IMR-90 (cell line): ENCODE data around the gene ZNF76. TPM values are rescaled to one million over a fixed set of nuclear protein-coding genes. Genes with fewer than 3 reads are reported as not detected.
A peak's percentile ranks its signal among the peaks of the same experiment; 100 is the strongest.

ENCODE experiments used
- ATAC-seq: fragments of 200-7000 bp; cut with Tn5 transposase; 2 replicates; pipeline ENCODE4 v1.9.1; 2020; ENCODE audit warnings: low read depth, mild to moderate bottlenecking, moderate library complexity
- BruUV-seq: library from RNA; stranded (reverse); fragments of 400-500 nt; replicated peaks from 2 replicates; lab custom pipeline; 2021; lab: Mats Ljungman, UMichigan
- CTCF ChIA-PET: fragments of 300-600 bp; formaldehyde crosslinking; extraction: SDS; loops from one replicate; lab custom pipeline; 2021; ENCODE audit warnings: antibody characterized with exemption; lab: Yijun Ruan, JAX
- POLR2A ChIA-PET: fragments of 300-600 bp; sonication (Branson Sonifier 250); formaldehyde crosslinking; loops from one replicate; lab custom pipeline; 2022; ENCODE audit warnings: antibody characterized with exemption; ENCODE audit not compliant: unreplicated experiment; lab: Charles Lee
- DNase-seq: peaks from one replicate; pipeline ENCODE4 v3.0.0; 2013
- H2AFZ ChIP-seq: replicated peaks from 2 replicates; pipeline ENCODE3; 2013; ENCODE audit warnings: low read length, mild to moderate bottlenecking; ENCODE audit not compliant: poor library complexity
- H2AK5ac ChIP-seq: 2 replicates; pipeline ENCODE4 v1.6.1; 2013; ENCODE audit warnings: low read depth, low read length, inconsistent platforms
- H2AK9ac ChIP-seq: replicated peaks from 2 replicates; pipeline ENCODE3; 2013; ENCODE audit warnings: mild to moderate bottlenecking, low read depth, low read length, moderate library complexity; ENCODE audit not compliant: poor library complexity
- H2BK120ac ChIP-seq: 2 replicates; pipeline ENCODE4 v1.6.1; 2013; ENCODE audit warnings: low read depth, low read length, inconsistent platforms
- H2BK15ac ChIP-seq: 3 replicates; pipeline ENCODE4 v1.6.1; 2013; ENCODE audit warnings: low read depth, low read length, inconsistent platforms
- H2BK20ac ChIP-seq: 2 replicates; pipeline ENCODE4 v1.6.1; 2013; ENCODE audit warnings: low read depth, mild to moderate bottlenecking, inconsistent platforms, low read length, moderate library complexity
- H2BK5ac ChIP-seq: 2 replicates; pipeline ENCODE4 v1.6.1; 2013; ENCODE audit warnings: mild to moderate bottlenecking, low read depth, low read length, inconsistent platforms; ENCODE audit not compliant: poor library complexity, severe bottlenecking
- H3K14ac ChIP-seq: replicated peaks from 2 replicates; pipeline ENCODE4 v1.6.1; 2013; ENCODE audit warnings: low read depth, low read length, inconsistent platforms
- H3K18ac ChIP-seq: 2 replicates; pipeline ENCODE4 v1.6.1; 2013; ENCODE audit warnings: low read depth, low read length, control low read depth
- H3K23ac ChIP-seq: 2 replicates; pipeline ENCODE4 v1.6.1; 2013; ENCODE audit warnings: low read depth, low read length, inconsistent platforms
- H3K27ac ChIP-seq: 2 replicates; pipeline ENCODE4 v1.5.1; 2013; ENCODE audit warnings: mild to moderate bottlenecking, control low read depth, low read length; ENCODE audit not compliant: insufficient read depth
- H3K27me3 ChIP-seq: 2 replicates; pipeline ENCODE4 v1.6.1; 2013; ENCODE audit warnings: low read length; ENCODE audit not compliant: control insufficient read depth, insufficient read depth
- H3K36me3 ChIP-seq: 2 replicates; pipeline ENCODE4 v1.6.1; 2013; ENCODE audit warnings: low read length, mixed read lengths; ENCODE audit not compliant: control insufficient read depth, insufficient read depth
- H3K4ac ChIP-seq: 2 replicates; pipeline ENCODE4 v1.6.1; 2013; ENCODE audit warnings: low read depth, low read length, inconsistent platforms
- H3K4me1 ChIP-seq: 2 replicates; pipeline ENCODE4 v1.6.1; 2013; ENCODE audit warnings: low read length, mixed read lengths; ENCODE audit not compliant: control insufficient read depth, insufficient read depth
- H3K4me2 ChIP-seq: 2 replicates; pipeline ENCODE4 v1.6.1; 2013; ENCODE audit warnings: low read depth, mild to moderate bottlenecking, control low read depth, low read length, moderate library complexity
- H3K4me3 ChIP-seq: 2 replicates; pipeline ENCODE4 v1.5.1; 2013; ENCODE audit warnings: low read depth, mild to moderate bottlenecking, control low read depth, low read length, moderate library complexity; ENCODE audit not compliant: insufficient read depth
- H3K56ac ChIP-seq: 2 replicates; pipeline ENCODE4 v1.6.1; 2013; ENCODE audit warnings: low read length, inconsistent platforms; ENCODE audit not compliant: insufficient read depth; ENCODE audit errors: extremely low read depth
- H3K79me1 ChIP-seq, 2 experiments: 2 replicates each; pipeline ENCODE4 v1.6.1; 2013; ENCODE audit warnings: low read length in 2 of 2, inconsistent platforms in 1 of 2, low read depth in 1 of 2
- H3K9ac ChIP-seq: 2 replicates; pipeline ENCODE4 v1.6.1; 2013; ENCODE audit warnings: low read depth, low read length, control low read depth
- H3K9me1 ChIP-seq: 2 replicates; pipeline ENCODE4 v1.6.1; 2013; ENCODE audit warnings: low read length, inconsistent platforms; ENCODE audit not compliant: insufficient read depth
- H3K9me3 ChIP-seq: 2 replicates; pipeline ENCODE4 v1.6.1; 2013; ENCODE audit warnings: low read length; ENCODE audit not compliant: control insufficient read depth, insufficient read depth
- H4K20me1 ChIP-seq: 2 replicates; pipeline ENCODE4 v1.6.1; 2013; ENCODE audit warnings: low read length, inconsistent platforms; ENCODE audit not compliant: insufficient read depth
- H4K5ac ChIP-seq: 2 replicates; pipeline ENCODE4 v1.6.1; 2013; ENCODE audit warnings: mild to moderate bottlenecking, low read depth, low read length, control low read depth
- H4K8ac ChIP-seq, 2 experiments: 2 replicates each; pipeline ENCODE4 v1.6.1; 2013; ENCODE audit warnings: low read depth in 2 of 2, low read length in 2 of 2, control low read depth in 1 of 2, inconsistent platforms in 1 of 2
- H4K91ac ChIP-seq: 2 replicates; pipeline ENCODE4 v1.6.1; 2013; ENCODE audit warnings: low read depth, low read length, inconsistent platforms; ENCODE audit not compliant: insufficient read depth
- BHLHE40 ChIP-seq: fragments of 150-350 bp; IDR thresholded peaks from 2 replicates; pipeline ENCODE4 v1.6.1; 2016; ENCODE audit warnings: mild to moderate bottlenecking, low read depth, low read length
- CEBPB ChIP-seq: IDR thresholded peaks from 2 replicates; pipeline ENCODE4 v1.6.1; 2012; ENCODE audit warnings: low read depth, low read length, improper control_type of control experiment
- CHD1 ChIP-seq: IDR thresholded peaks from 2 replicates; pipeline ENCODE4 v1.6.1; 2012; ENCODE audit warnings: low read depth, low read length, improper control_type of control experiment
- CTCF ChIP-seq: conservative IDR thresholded peaks from 2 replicates; pipeline ENCODE4 v1.5.1; 2012; ENCODE audit warnings: mild to moderate bottlenecking, low read depth, low read length, improper control_type of control experiment
- ELK1 ChIP-seq: fragments of 150-350 bp; IDR thresholded peaks from 2 replicates; pipeline ENCODE4 v1.6.1; 2016; ENCODE audit warnings: low read depth, mild to moderate bottlenecking, low read length, moderate library complexity, borderline replicate concordance
- FOS ChIP-seq: fragments of 150-350 bp; IDR thresholded peaks from 2 replicates; pipeline ENCODE4 v1.6.1; 2016; ENCODE audit warnings: low read depth, low read length
- MAFK ChIP-seq: IDR thresholded peaks from 2 replicates; pipeline ENCODE4 v1.6.1; 2012; ENCODE audit warnings: low read depth, low read length, improper control_type of control experiment
- MAZ ChIP-seq: IDR thresholded peaks from 2 replicates; pipeline ENCODE4 v1.6.1; 2012; ENCODE audit warnings: low read depth, mild to moderate bottlenecking, low read length, improper control_type of control experiment, moderate library complexity, borderline replicate concordance
- MXI1 ChIP-seq: IDR thresholded peaks from 2 replicates; pipeline ENCODE4 v1.6.1; 2012; ENCODE audit warnings: low read depth, mild to moderate bottlenecking, low read length, moderate library complexity, borderline replicate concordance
- NFE2L2 ChIP-seq: fragments of 150-350 bp; IDR thresholded peaks from 2 replicates; pipeline ENCODE4 v1.6.1; 2016; ENCODE audit warnings: low read depth, mild to moderate bottlenecking, low read length
- POLR2A ChIP-seq: IDR thresholded peaks from 2 replicates; pipeline ENCODE4 v1.6.1; 2012; ENCODE audit warnings: mild to moderate bottlenecking, low read depth, low read length
- RAD21 ChIP-seq: IDR thresholded peaks from 2 replicates; pipeline ENCODE4 v1.6.1; 2012; ENCODE audit warnings: low read length, improper control_type of control experiment
- RCOR1 ChIP-seq: IDR thresholded peaks from 2 replicates; pipeline ENCODE4 v1.6.1; 2012; ENCODE audit warnings: mild to moderate bottlenecking, low read length, improper control_type of control experiment; ENCODE audit not compliant: insufficient replicate concordance
- RFX5 ChIP-seq: IDR thresholded peaks from 2 replicates; pipeline ENCODE4 v1.8.0; 2012; ENCODE audit warnings: low read depth, mild to moderate bottlenecking, low read length, moderate library complexity
- SMC3 ChIP-seq: fragments of 150-350 bp; IDR thresholded peaks from 2 replicates; pipeline ENCODE4 v1.6.1; 2016; ENCODE audit warnings: low read depth, mild to moderate bottlenecking, antibody characterized with exemption, low read length, moderate library complexity
- USF2 ChIP-seq: fragments of 150-350 bp; IDR thresholded peaks from 2 replicates; pipeline ENCODE4 v1.6.1; 2017; ENCODE audit warnings: mild to moderate bottlenecking, antibody characterized with exemption, low read length, low read depth
- WGBS, 2 experiments: methylation state at CpG; one replicate each; pipeline versions ENCODE4 v1.1.5 to v1.1.7; 2013; ENCODE audit warnings: missing lambda C conversion rate in 2 of 2; ENCODE audit not compliant: insufficient read length in 1 of 2; ENCODE audit errors: extremely low coverage in 2 of 2; 5-methylcytosine and 5-hydroxymethylcytosine counted together
- dilution Hi-C: fragments of 300-500 bp; cut with HindIII; formaldehyde crosslinking; loops from one replicate; pipeline ENCODE4 v1.14.3; 2018; ENCODE audit warnings: low sequenced_read_pairs; ENCODE audit not compliant: unreplicated experiment
- in situ Hi-C: fragments of 300-500 bp; cut with MboI; formaldehyde crosslinking; loops from 3 replicates; pipeline ENCODE4 v1.14.3; 2019; ENCODE audit warnings: low sequenced_read_pairs, inconsistent platforms, mixed read lengths
- intact Hi-C: fragments of 100-400 bp; cut with micrococcal nuclease; formaldehyde crosslinking; loops from 2 replicates; pipeline ENCODE4 v1.10.0; 2022
- polyA plus RNA-seq, 3 experiments: library from polyadenylated mRNA; depleted of rRNA; stranded (reverse); fragments of >200 nt; gene quantifications; 2 replicates each; pipeline ENCODE4 v1.2.3, GENCODE V29; 2012; ENCODE audit warnings: low replicate concordance in 1 of 3
- total RNA-seq: library from RNA; depleted of rRNA; stranded (reverse); fragments of >200 nt; gene quantifications from 2 replicates; pipeline ENCODE4 v1.2.3, GENCODE V29; 2012

ZNF76 gene
- total and polyA plus RNA-seq, 2 of the 4 experiments (the other 2 are of a cell fraction) = 19.9 to 21.1 TPM

- BruUV-seq = no TSS peak
- H3K27me3 ChIP-seq = no peaks in the 10 kb centered on the region
- WGBS, 2 experiments = no CpG with 5 or more reads among the region's 4 CpGs
- H4K5ac ChIP-seq = no peak overlapping the region
- H2AK5ac ChIP-seq = no peak overlapping the region
- H3K4me3 ChIP-seq = no peak overlapping the region
- no peak overlapping the region; the same call in 1 of the 2 replicates for H3K14ac ChIP-seq
- H3K9ac ChIP-seq = no peak overlapping the region
- no peak overlapping the region for H2BK120ac ChIP-seq
- H3K23ac ChIP-seq = no peak overlapping the region
- H2AFZ ChIP-seq = no peak overlapping the region
- H4K91ac ChIP-seq = no peak overlapping the region
- H3K9me1 ChIP-seq = peaks cover 22% of the 10 kb centered on the region; the same call in 1 of the 2 replicates
- peaks cover 18% of the 10 kb centered on the region for H4K20me1 ChIP-seq
- DNase-seq (peak; percentile 55), ATAC-seq (no peak)
- CTCF ChIA-PET = no interaction called here
- peaks cover 31% of the 10 kb centered on the region for H3K4me1 ChIP-seq
- no peak overlapping the region for H3K4ac ChIP-seq
- no peaks in the 10 kb centered on the region for H3K9me3 ChIP-seq
- no peak overlapping the region for H2BK20ac ChIP-seq
- no peak for TF ChIP-seq MXI1
- TF ChIP-seq MAZ = no peak
- no peak for TF ChIP-seq CEBPB
- no peak for TF ChIP-seq CTCF
- no peak for TF ChIP-seq RCOR1
- no peak for TF ChIP-seq RFX5
- no peak for TF ChIP-seq POLR2A
- TF ChIP-seq ELK1 = no peak
- TF ChIP-seq CHD1 = no peak
- no peak for TF ChIP-seq NFE2L2
- TF ChIP-seq USF2 = no peak
- no peak for TF ChIP-seq BHLHE40
- TF ChIP-seq SMC3 = no peak
- TF ChIP-seq MAFK = no peak
- no peak for TF ChIP-seq FOS
- TF ChIP-seq RAD21 = no peak
- POLR2A ChIA-PET = no interaction called here
- no peak overlapping the region for H3K18ac ChIP-seq
- dilution Hi-C loops = no loop called here
- H3K79me1 ChIP-seq = peaks cover 5 to 25% of the 10 kb centered on the region in 2 experiments; a peak in 2 of 4 replicates
- in situ Hi-C loops = no loop called here
- H2BK15ac ChIP-seq = no peak overlapping the region
- H3K56ac ChIP-seq = no peak overlapping the region
- no peaks in the 10 kb centered on the region for H3K36me3 ChIP-seq
- no peak overlapping the region for H3K4me2 ChIP-seq
- H4K8ac ChIP-seq = no peak overlapping the region
- intact Hi-C loops = no loop called here
- H3K27ac ChIP-seq = no peak overlapping the region
- no peak overlapping the region for H2BK5ac ChIP-seq
- no peak overlapping the region for H2AK9ac ChIP-seq
These were observed 39.7 kb upstream of the ZNF76 start for GRCh38 chr6:35219683-35220326.
